Ovary (tissue), 3 donors: ENCODE results near the gene IGFBPL1.

Source experiments
- CTCF ChIP-seq, 3 donors: fragments of 450-650 bp in 2 of 3; fragments of 200-600 bp in 1 of 3; IDR thresholded peaks; one replicate each; pipeline versions ENCODE4 v1.5.1 to v1.8.0; 2016 to 2022; ENCODE audit warnings: antibody characterized with exemption in 3 of 3, mild to moderate bottlenecking in 1 of 3
- POLR2A ChIP-seq: fragments of 450-650 bp; IDR thresholded peaks from one replicate; pipeline ENCODE4 v1.6.1; 2017; ENCODE audit warnings: antibody characterized with exemption, mild to moderate bottlenecking, moderate library complexity
- donor health status: DM: no; HTN: no; CAD: no.

DNA sequence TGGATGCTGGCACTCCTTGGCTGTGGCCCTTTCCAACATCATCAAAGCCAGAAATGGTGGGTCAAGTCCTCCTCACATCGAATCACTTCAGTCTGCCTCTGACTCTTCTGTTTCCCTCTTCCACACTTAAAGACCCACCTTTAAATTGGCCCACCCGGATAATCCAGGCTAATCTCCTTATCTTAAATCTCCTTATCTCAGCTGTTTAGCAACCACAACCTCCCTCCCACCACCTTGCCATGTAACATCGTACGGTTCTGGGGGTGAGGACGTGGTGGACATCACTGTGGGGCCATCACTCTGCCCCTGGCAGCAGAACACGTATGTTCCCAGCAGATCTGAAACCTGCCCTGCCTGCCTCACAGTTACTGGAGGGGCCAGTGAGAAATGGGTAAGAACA is 11.5 kb downstream of the IGFBPL1 start:
- TF ChIP-seq CTCF (IDR thresholded peaks at IDR 0.05), result no peak
- no peak for TF ChIP-seq POLR2A
